ENCODE results near the gene DAP.

- TF ChIP-seq CTCF (IDR thresholded peaks at IDR 0.05) (no peak), POLR2AphosphoS5 (IDR thresholded peaks at IDR 0.05; ENCODE audit: low read depth, low read length) (no peak)
Measured at GRCh38 chr5:10704949-10705621, 55.9 kb downstream of the DAP start.
